ENCODE measurements around the gene TRAF3. TPM values are rescaled to one million over a fixed set of nuclear protein-coding genes. Genes with fewer than 3 reads are reported as not detected.

The TRAF3 gene
- total RNA-seq, 1 donor from 2014 or later: 25.9 TPM

- Mint-ChIP-seq H3K4me3 (ENCODE audit: unreplicated experiment) (peak overlapping the region; percentile 22), H3K4me1 (ENCODE audit: low read depth, unreplicated experiment) (peaks cover 15% of the 10 kb centered on the region), H3K27ac (ENCODE audit: unreplicated experiment) (no peak overlapping the region), H3K9me3 (ENCODE audit: unreplicated experiment) (no peaks in the 10 kb centered on the region), H3K36me3 (ENCODE audit: low read depth, unreplicated experiment) (peaks cover 38% of the 10 kb centered on the region), H3K27me3 (ENCODE audit: low read depth, unreplicated experiment) (no peaks in the 10 kb centered on the region)
- DNase-seq (ENCODE audit: low read depth) (no peak), FAIRE-seq (no peak)
- no peak overlapping the region for H3K4me3 ChIP-seq (ENCODE audit: insufficient read depth, low read depth, low read length)
- no peak overlapping the region for H3K9ac ChIP-seq (ENCODE audit: low read length)
- peaks cover 8% of the 10 kb centered on the region for H3K4me1 ChIP-seq (ENCODE audit: insufficient read depth, low read length)
- H3K79me2 ChIP-seq (ENCODE audit: insufficient read depth, low read length): no peaks in the 10 kb centered on the region
- H3K9me3 ChIP-seq (ENCODE audit: insufficient read depth, low read depth, low read length): no peaks in the 10 kb centered on the region
- peaks cover 43% of the 10 kb centered on the region for H3K36me3 ChIP-seq (ENCODE audit: insufficient read depth, low read length)
- TF ChIP-seq CTCF (IDR thresholded peaks at IDR 0.05; ENCODE audit: insufficient read depth, low read depth, low read length) (no peak), EZH2 (IDR thresholded peaks at IDR 0.05; ENCODE audit: insufficient read depth, low read length) (no peak)
- peaks cover 28% of the 10 kb centered on the region for H4K20me1 ChIP-seq (ENCODE audit: insufficient read depth, low read length)
- no peaks in the 10 kb centered on the region for H3K27me3 ChIP-seq (ENCODE audit: insufficient read depth, low read length)
- H3K4me2 ChIP-seq (ENCODE audit: low read length): no peak overlapping the region
- no peak overlapping the region for H3K27ac ChIP-seq (ENCODE audit: low read depth, low read length)
- H2AFZ ChIP-seq (ENCODE audit: low read depth, low read length): no peak overlapping the region
Observed at GRCh38 chr14:102941419-102942011, 164.3 kb downstream of the TRAF3 start.

- TF ChIP-seq EZH2 (IDR thresholded peaks at IDR 0.05; ENCODE audit: insufficient read depth, low read length) (no peak), CTCF (IDR thresholded peaks at IDR 0.05; ENCODE audit: insufficient read depth, low read depth, low read length) (no peak)
- H3K9ac ChIP-seq (ENCODE audit: low read length): no peak overlapping the region
- H3K27ac ChIP-seq (ENCODE audit: low read depth, low read length): no peak overlapping the region
- no peak for DNase-seq (ENCODE audit: low read depth)
- H3K36me3 ChIP-seq (ENCODE audit: insufficient read depth, low read length): peaks cover 46% of the 10 kb centered on the region
- H3K9me3 Mint-ChIP-seq (ENCODE audit: unreplicated experiment): no peaks in the 10 kb centered on the region
- H3K27me3 Mint-ChIP-seq (ENCODE audit: low read depth, unreplicated experiment): no peaks in the 10 kb centered on the region
- peaks cover 8% of the 10 kb centered on the region for H3K4me1 ChIP-seq (ENCODE audit: insufficient read depth, low read length)
- H3K79me2 ChIP-seq (ENCODE audit: insufficient read depth, low read length): no peaks in the 10 kb centered on the region
- no peak for FAIRE-seq
- H3K36me3 Mint-ChIP-seq (ENCODE audit: low read depth, unreplicated experiment): peaks cover 38% of the 10 kb centered on the region
- H3K27ac Mint-ChIP-seq (ENCODE audit: unreplicated experiment): no peak overlapping the region
- no peak overlapping the region for H3K4me2 ChIP-seq (ENCODE audit: low read length)
- H3K27me3 ChIP-seq (ENCODE audit: insufficient read depth, low read length): no peaks in the 10 kb centered on the region
- peaks cover 15% of the 10 kb centered on the region for H3K4me1 Mint-ChIP-seq (ENCODE audit: low read depth, unreplicated experiment)
- no peaks in the 10 kb centered on the region for H3K9me3 ChIP-seq (ENCODE audit: insufficient read depth, low read depth, low read length)
- H2AFZ ChIP-seq (ENCODE audit: low read depth, low read length): no peak overlapping the region
- H4K20me1 ChIP-seq (ENCODE audit: insufficient read depth, low read length): peaks cover 26% of the 10 kb centered on the region
- H3K4me3 Mint-ChIP-seq (ENCODE audit: unreplicated experiment): no peak overlapping the region
- no peak overlapping the region for H3K4me3 ChIP-seq (ENCODE audit: insufficient read depth, low read depth, low read length)
Observed at GRCh38 chr14:102942069-102942468, 164.8 kb downstream of the TRAF3 start.

GRCh38 chr14:102943454-102943853, 166.2 kb downstream of the TRAF3 start:
- H3K27ac Mint-ChIP-seq (ENCODE audit: unreplicated experiment): no peak overlapping the region
- no peak for TF ChIP-seq EZH2 (IDR thresholded peaks at IDR 0.05; ENCODE audit: insufficient read depth, low read length)
- H3K4me3 ChIP-seq (ENCODE audit: insufficient read depth, low read depth, low read length): no peak overlapping the region
- H3K36me3 Mint-ChIP-seq (ENCODE audit: low read depth, unreplicated experiment): peaks cover 35% of the 10 kb centered on the region
- no peak overlapping the region for H3K4me2 ChIP-seq (ENCODE audit: low read length)
- H3K4me1 Mint-ChIP-seq (ENCODE audit: low read depth, unreplicated experiment): peaks cover 15% of the 10 kb centered on the region
- no peak for FAIRE-seq
- no peaks in the 10 kb centered on the region for H3K9me3 ChIP-seq (ENCODE audit: insufficient read depth, low read depth, low read length)
- H3K9ac ChIP-seq (ENCODE audit: low read length): no peak overlapping the region
- H3K4me3 Mint-ChIP-seq (ENCODE audit: unreplicated experiment): no peak overlapping the region
- H3K27me3 ChIP-seq (ENCODE audit: insufficient read depth, low read length): no peaks in the 10 kb centered on the region
- H3K4me1 ChIP-seq (ENCODE audit: insufficient read depth, low read length): peaks cover 8% of the 10 kb centered on the region
- H3K79me2 ChIP-seq (ENCODE audit: insufficient read depth, low read length): no peaks in the 10 kb centered on the region
- no peak overlapping the region for H3K27ac ChIP-seq (ENCODE audit: low read depth, low read length)
- H4K20me1 ChIP-seq (ENCODE audit: insufficient read depth, low read length): peaks cover 23% of the 10 kb centered on the region
- H2AFZ ChIP-seq (ENCODE audit: low read depth, low read length): no peak overlapping the region
- H3K9me3 Mint-ChIP-seq (ENCODE audit: unreplicated experiment): no peaks in the 10 kb centered on the region
- DNase-seq (ENCODE audit: low read depth): no peak
- H3K36me3 ChIP-seq (ENCODE audit: insufficient read depth, low read length): peaks cover 44% of the 10 kb centered on the region
- no peaks in the 10 kb centered on the region for H3K27me3 Mint-ChIP-seq (ENCODE audit: low read depth, unreplicated experiment)

Data from astrocyte (in vitro differentiated cells and primary cell).